ENCODE results near the gene PLPPR5. TPM values are rescaled to one million over a fixed set of nuclear protein-coding genes. Genes with fewer than 3 reads are reported as not detected.
"Not testable (repeated sequence)": the region's sequence is repeated elsewhere in the genome, so short reads cannot be mapped to it uniquely, and the experiment has no call there.

The PLPPR5 gene
- total RNA-seq, 4 donors from 2014 or later = not detected

DNA sequence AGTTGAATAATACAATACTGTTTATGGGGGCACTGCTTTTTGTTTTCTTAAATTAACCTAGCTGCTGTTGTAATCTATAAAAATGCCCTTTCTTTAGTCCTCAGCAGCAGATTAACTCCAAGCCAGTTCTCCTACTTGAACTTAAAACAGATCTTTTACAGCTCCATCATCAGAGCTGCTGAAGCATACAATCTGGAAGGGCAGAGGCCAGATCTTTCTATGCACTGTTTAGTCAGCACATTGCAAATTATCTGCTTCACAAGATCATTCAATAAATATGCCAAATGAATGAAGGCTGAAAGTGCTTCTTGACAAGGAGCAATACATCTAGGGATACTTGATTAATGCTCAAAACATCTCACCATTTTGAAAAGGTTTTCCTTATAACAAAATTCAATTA lies 115.8 kb downstream of the PLPPR5 start:
- Histone ChIP-seq H3K27me3 (no peaks in the 10 kb centered on the region), H3K4me1 (no peaks in the 10 kb centered on the region), H3K27ac (no peak overlapping the region), H3K9me3 (no peaks in the 10 kb centered on the region), H3K36me3 (no peaks in the 10 kb centered on the region), H3K4me3 (no peak overlapping the region)
- intact Hi-C loops (cut with DNase I) = no loop called here
- TF ChIP-seq CTCF (IDR thresholded peaks at IDR 0.05) (no peak), POLR2A (IDR thresholded peaks at IDR 0.05) (no peak)
- DNase-seq = no peak

DNA sequence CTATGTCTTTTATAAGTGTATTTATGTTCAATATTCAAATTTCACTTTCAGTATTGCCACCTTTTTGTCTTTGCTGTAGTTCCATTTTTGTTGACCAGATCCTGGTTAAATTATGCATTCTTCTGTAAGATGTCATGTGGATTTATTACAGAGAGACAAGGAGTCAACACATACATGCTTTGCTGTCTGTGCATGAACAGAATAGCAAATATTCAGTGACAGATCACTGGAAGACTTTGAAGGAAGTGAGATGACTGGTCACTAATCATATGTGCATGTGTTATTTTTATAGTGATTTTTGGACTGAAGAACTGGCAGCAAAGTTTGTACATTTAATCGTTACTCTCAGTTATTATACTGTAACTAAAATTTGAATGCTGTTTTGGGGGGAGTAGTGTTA lies 117.2 kb downstream of the PLPPR5 start:
- Histone ChIP-seq H3K36me3 (no peaks in the 10 kb centered on the region), H3K9me3 (no peaks in the 10 kb centered on the region), H3K4me1 (no peaks in the 10 kb centered on the region), H3K27me3 (no peaks in the 10 kb centered on the region), H3K4me3 (no peak overlapping the region), H3K27ac (no peak overlapping the region)
- WGBS, 2 donors = 55 to 56% methylated on average over 1 of the region's 1 CpG
- TF ChIP-seq POLR2A (IDR thresholded peaks at IDR 0.05) (no peak), CTCF (IDR thresholded peaks at IDR 0.05) (no peak)
- no peak for DNase-seq
- intact Hi-C loops (cut with DNase I) = no loop called here

GRCh38 chr1:98884864-98885263 lies 119.8 kb downstream of the PLPPR5 start:
- no peaks in the 10 kb centered on the region for H3K27me3 ChIP-seq
- no peaks in the 10 kb centered on the region for H3K36me3 ChIP-seq
- no peak overlapping the region for H3K4me3 ChIP-seq
- no peaks in the 10 kb centered on the region for H3K4me1 ChIP-seq
- TF ChIP-seq POLR2A (IDR thresholded peaks at IDR 0.05) (no peak), CTCF (IDR thresholded peaks at IDR 0.05) (no peak)
- H3K9me3 ChIP-seq = peaks cover 0 to 4% (median 0%) of the 10 kb centered on the region in 3 donors
- no peak for DNase-seq
- no peak overlapping the region for H3K27ac ChIP-seq
- intact Hi-C loops (cut with DNase I) = no loop called here

- Histone ChIP-seq H3K36me3 (no peaks in the 10 kb centered on the region), H3K4me1 (no peaks in the 10 kb centered on the region), H3K4me3 (no peak overlapping the region), H3K27ac (no peak overlapping the region), H3K9me3 (peaks cover 0 to 4% (median 0%) of the 10 kb centered on the region in 3 donors), H3K27me3 (no peaks in the 10 kb centered on the region)
- DNase-seq = no peak
- 77 to 79% methylated on average over 4 of the region's 4 CpGs for WGBS, 2 donors
- TF ChIP-seq CTCF (IDR thresholded peaks at IDR 0.05) (no peak), POLR2A (IDR thresholded peaks at IDR 0.05) (no peak)
- intact Hi-C loops (cut with DNase I) = no loop called here
Measured at GRCh38 chr1:98881901-98882300, 122.8 kb downstream of the PLPPR5 start.

DNA sequence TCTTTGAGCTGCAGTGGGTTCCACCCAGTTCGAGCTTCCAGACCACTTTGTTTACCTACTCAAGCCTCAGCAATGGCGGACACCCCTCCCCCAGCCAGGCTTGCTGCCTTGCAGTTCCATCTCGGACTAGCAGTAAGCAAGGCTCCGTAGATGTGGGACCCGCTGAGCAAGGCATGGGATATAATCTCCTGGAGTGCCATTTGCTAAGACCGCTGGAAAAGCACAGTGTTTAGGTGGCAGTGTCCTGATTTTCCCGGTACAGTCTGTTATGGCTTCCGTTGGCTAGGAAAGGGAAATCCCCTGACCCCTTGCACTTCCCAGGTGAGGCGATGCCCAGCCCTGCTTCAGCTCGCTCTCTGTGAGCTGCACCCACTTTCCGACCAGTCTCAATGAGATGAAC lies 123.4 kb downstream of the PLPPR5 start:
- H3K4me1 ChIP-seq; H3K27ac ChIP-seq; H3K36me3 ChIP-seq; H3K9me3 ChIP-seq; intact Hi-C loops (cut with DNase I); H3K4me3 ChIP-seq; H3K27me3 ChIP-seq; DNase-seq: not testable (repeated sequence)
- 83 to 91% methylated on average over 4 to 10 of the region's 11 CpGs for WGBS, 2 donors

- Histone ChIP-seq H3K4me3 (no peak overlapping the region), H3K4me1 (no peaks in the 10 kb centered on the region), H3K27me3 (no peaks in the 10 kb centered on the region), H3K9me3 (no peaks in the 10 kb centered on the region), H3K27ac (no peak overlapping the region), H3K36me3 (no peaks in the 10 kb centered on the region)
- intact Hi-C loops (cut with DNase I) = no loop called here
- TF ChIP-seq POLR2A (IDR thresholded peaks at IDR 0.05) (no peak), CTCF (IDR thresholded peaks at IDR 0.05) (no peak)
- DNase-seq = no peak
- 50 to 79% methylated on average over 2 of the region's 2 CpGs for WGBS, 2 donors
Measured at GRCh38 chr1:98874828-98875227, 129.8 kb downstream of the PLPPR5 start.
